HT-29 (cell line): Measurements from ENCODE around the gene ZFR. TPM values are rescaled to one million over a fixed set of nuclear protein-coding genes. Genes with fewer than 3 reads are reported as not detected.
"Not testable (repeated sequence)": the region's sequence is repeated elsewhere in the genome, so short reads cannot be mapped to it uniquely, and the experiment has no call there.

ENCODE experiments used
- DNase-seq: peaks from one replicate; pipeline ENCODE4 v3.0.0-alpha.2; 2015; ENCODE audit warnings: low spot score
- total RNA-seq: library from RNA; depleted of rRNA; stranded (reverse); fragments of >200 nt; shearing (Covaris generic); gene quantifications from 2 replicates; pipeline ENCODE4 v1.2.3, GENCODE V29; 2014

The ZFR gene
- total RNA-seq, 1 experiment from 2014 or later: 74.6 TPM

- DNase-seq: no peak
Measured at GRCh38 chr5:32413466-32414263, 30.9 kb downstream of the ZFR start.

- DNase-seq: no peak
Measured at GRCh38 chr5:32410630-32411029, 33.9 kb downstream of the ZFR start.

- no peak for DNase-seq
Measured at GRCh38 chr5:32406650-32407049, 37.9 kb downstream of the ZFR start.

GRCh38 chr5:32405507-32405906 lies 39.0 kb downstream of the ZFR start:
- DNase-seq: no peak

- no peak for DNase-seq
Measured at GRCh38 chr5:32403760-32404159, 40.8 kb downstream of the ZFR start.

- DNase-seq: no peak
Measured at GRCh38 chr5:32400401-32400800, 44.1 kb downstream of the ZFR start.

GRCh38 chr5:32398754-32399153 lies 45.8 kb downstream of the ZFR start:
- not testable (repeated sequence) for DNase-seq

GRCh38 chr5:32394981-32395380 lies 49.6 kb downstream of the ZFR start:
- no peak for DNase-seq

GRCh38 chr5:32392039-32392438 lies 52.5 kb downstream of the ZFR start:
- no peak for DNase-seq

- DNase-seq: peak; percentile 7
Measured at GRCh38 chr5:32390819-32391591, 53.5 kb downstream of the ZFR start.

GRCh38 chr5:32388432-32389129 lies 56.0 kb downstream of the ZFR start:
- no peak for DNase-seq

GRCh38 chr5:32387841-32388240 lies 56.7 kb downstream of the ZFR start:
- no peak for DNase-seq

- DNase-seq: no peak
Measured at GRCh38 chr5:32387211-32387610, 57.3 kb downstream of the ZFR start.

- DNase-seq: no peak
Measured at GRCh38 chr5:32384621-32385020, 59.9 kb downstream of the ZFR start.

GRCh38 chr5:32383586-32383985 lies 61.0 kb downstream of the ZFR start:
- no peak for DNase-seq

- no peak for DNase-seq
Measured at GRCh38 chr5:32383065-32383464, 61.5 kb downstream of the ZFR start.

GRCh38 chr5:32379421-32379820 lies 65.1 kb downstream of the ZFR start:
- DNase-seq: no peak

GRCh38 chr5:32378966-32379365 lies 65.6 kb downstream of the ZFR start:
- no peak for DNase-seq

GRCh38 chr5:32369542-32370155 lies 74.9 kb downstream of the ZFR start:
- DNase-seq: no peak

- no peak for DNase-seq
Measured at GRCh38 chr5:32369032-32369431, 75.5 kb downstream of the ZFR start.

- not testable (repeated sequence) for DNase-seq
Measured at GRCh38 chr5:32367271-32367670, 77.3 kb downstream of the ZFR start.

GRCh38 chr5:32365623-32366022 lies 78.9 kb downstream of the ZFR start:
- DNase-seq: no peak
